Femur (tissue), 1 donor: ENCODE results near the gene STK39.

Experiments
- DNase-seq: peaks from one replicate; pipeline ENCODE4 v3.0.0-alpha.2; 2017

The STK39 gene

DNA sequence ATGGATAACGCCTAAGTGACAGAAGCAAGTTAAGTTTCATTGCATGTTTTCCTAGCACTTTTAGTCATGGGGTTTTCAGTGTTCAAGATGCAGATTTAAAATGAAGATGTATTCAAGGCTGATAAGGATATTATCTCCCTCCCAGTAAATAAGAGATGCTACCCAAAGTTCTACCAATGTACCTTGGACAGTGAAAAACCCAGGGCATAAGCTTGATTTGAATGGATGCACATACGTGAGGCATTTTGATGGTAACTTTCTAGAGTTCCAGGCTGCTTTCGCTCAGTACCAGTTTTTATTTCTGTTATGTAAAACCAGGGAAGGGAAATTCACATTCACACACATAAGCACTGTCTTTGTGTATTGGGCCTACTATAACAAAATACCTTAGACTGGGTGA, 90.3 kb downstream of the STK39 start:
- no peak for DNase-seq

- DNase-seq: peak; percentile 44
These were observed 90.7 kb downstream of the STK39 start for GRCh38 chr2:168156661-168157060.

GRCh38 chr2:168155680-168156079, 91.7 kb downstream of the STK39 start:
- no peak for DNase-seq

GRCh38 chr2:168155046-168155445, 92.3 kb downstream of the STK39 start:
- DNase-seq: no peak

GRCh38 chr2:168152902-168153530, 94.4 kb downstream of the STK39 start:
- no peak for DNase-seq

- DNase-seq: no peak
These were observed 97.4 kb downstream of the STK39 start for GRCh38 chr2:168149986-168150385.

DNA sequence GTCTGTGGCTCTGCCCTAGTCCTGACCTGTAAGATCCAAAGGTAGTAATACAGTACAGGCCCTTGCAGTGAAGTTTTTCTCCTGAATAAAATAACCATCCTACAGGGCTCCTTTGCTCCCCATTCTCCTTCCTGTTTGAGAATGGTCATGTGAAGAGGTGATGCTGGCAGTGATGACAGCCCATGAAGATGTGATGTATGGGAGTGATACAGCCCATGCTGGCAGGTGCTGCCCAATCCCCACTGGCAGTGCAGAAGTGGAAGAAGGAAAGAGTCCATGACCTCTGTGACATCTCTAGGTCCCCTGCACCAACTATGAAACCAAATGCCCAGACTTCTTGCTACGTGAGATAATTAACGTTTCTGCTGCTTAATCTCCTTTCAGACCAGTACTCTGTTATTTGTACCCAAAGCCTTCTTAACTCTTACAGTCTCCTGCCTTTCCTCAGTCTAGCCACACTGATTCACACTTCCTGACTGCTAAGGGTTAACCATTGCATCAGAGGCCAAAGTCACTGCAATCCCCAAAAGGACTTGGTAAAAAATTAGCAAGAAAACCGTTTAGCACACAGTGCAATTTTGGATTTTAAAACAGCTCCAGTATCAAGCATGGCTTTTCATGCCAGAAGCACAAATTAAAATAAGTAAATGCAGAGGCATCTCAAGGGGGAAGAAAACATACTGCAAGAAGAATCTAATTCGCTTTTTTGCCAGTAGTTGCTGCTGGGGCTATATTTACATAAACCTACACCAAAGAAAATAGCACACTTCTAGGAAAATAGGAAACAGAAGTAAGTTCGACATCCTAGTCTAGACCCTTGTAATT, 98.0 kb downstream of the STK39 start:
- no peak for DNase-seq

- DNase-seq: no peak
These were observed 99.3 kb downstream of the STK39 start for GRCh38 chr2:168147830-168148794.

GRCh38 chr2:168146892-168147810, 100.2 kb downstream of the STK39 start:
- no peak for DNase-seq

- no peak for DNase-seq
These were observed 101.7 kb downstream of the STK39 start for GRCh38 chr2:168145426-168146310.

GRCh38 chr2:168145011-168145410, 102.4 kb downstream of the STK39 start:
- no peak for DNase-seq

DNA sequence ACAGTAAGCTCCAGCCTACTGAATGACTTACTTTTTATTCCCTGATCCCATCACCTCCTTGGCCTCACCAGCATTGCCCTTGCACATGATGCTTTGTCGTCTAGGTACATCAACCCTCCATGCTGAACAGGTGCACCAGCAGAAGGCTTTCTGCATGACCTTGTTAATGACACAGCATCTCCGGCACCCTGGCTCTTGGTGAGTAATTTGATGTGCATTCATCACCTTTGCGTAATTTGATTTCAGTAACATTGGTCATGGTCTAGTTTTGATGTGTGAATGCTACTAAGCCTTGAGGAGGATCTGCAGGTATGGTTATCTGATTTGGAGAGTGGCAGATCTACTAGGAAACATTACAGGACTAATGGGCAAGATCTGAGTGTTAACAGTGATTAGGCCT, 103.6 kb downstream of the STK39 start:
- DNase-seq: no peak

DNA sequence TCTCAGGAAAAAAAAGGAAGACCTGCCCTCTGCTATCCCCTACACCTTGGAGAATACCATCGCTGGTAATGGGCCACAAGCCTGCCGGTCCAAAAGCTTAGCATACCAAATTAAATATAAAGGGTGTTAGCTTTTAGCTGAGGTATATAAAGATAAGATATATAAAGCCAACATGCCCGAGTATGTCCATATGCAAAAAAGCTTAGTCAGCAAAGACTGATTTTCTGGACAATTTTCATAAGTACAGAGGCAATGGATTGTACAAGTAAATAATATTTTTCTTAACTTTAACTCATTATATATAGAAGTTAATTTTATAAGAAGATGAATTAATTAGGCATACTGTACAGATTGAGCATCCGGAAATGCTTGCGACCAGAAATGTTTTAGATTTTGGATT, 106.5 kb downstream of the STK39 start:
- DNase-seq: no peak

DNA sequence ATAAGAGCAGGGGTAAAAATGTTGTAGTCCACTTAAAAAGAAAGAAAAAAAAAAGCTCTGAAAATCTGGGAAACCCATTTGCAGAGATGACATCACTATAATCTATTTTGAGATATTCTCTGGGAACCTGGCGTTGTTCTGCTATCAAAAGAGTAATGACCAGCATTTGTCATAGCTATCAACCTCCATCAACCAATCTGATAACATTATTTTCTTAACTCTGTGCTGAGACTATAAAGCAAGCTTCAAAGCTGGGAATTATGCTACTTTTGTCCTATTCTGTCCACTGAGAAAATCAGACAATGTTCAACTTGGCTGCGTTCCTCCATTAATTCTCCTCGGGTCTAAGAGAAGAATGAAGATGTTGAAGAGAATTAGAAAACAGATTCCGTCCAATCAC, 107.5 kb downstream of the STK39 start:
- no peak for DNase-seq

DNA sequence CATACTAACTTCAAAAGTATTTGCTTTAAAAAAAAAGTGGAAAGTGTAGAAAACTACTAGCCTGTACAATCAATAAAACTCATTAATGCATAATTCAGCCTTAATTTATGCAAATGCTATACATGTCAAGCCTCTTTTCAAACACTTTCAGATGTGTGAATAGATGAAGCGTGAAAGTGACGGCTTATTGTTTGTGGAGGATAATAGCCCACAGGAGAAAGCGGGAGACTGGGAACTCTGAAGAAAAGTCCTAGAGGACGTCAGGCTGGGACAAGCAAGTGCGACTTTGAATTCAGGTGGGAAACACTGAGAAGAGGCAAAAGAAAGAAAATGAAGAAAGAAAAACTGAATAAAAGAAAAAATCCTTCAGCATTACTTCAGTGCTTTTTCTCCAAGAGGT, 108.5 kb downstream of the STK39 start:
- no peak for DNase-seq

DNA sequence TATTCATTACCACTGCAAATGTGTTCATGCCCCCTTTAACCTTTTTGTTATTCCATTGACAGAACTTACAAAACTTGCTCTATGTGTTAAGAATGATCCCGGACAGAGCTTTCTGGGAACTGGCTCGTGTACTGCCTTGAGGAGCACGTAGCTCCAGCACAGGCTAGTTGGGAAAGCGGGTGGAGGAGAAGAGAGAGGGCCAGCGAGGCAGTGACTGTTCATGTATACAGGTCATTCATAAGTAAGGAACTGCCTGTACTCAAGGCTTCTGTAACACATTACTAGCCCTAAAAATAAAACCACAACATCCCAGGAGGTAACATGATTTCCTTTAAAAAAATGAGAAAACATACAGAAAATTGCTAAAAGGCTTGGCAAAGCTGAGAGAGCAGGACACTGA, 109.0 kb downstream of the STK39 start:
- peak; percentile 55 for DNase-seq

- no peak for DNase-seq
These were observed 109.8 kb downstream of the STK39 start for GRCh38 chr2:168137510-168138180.

- DNase-seq: no peak
These were observed 110.9 kb downstream of the STK39 start for GRCh38 chr2:168136392-168136977.

DNA sequence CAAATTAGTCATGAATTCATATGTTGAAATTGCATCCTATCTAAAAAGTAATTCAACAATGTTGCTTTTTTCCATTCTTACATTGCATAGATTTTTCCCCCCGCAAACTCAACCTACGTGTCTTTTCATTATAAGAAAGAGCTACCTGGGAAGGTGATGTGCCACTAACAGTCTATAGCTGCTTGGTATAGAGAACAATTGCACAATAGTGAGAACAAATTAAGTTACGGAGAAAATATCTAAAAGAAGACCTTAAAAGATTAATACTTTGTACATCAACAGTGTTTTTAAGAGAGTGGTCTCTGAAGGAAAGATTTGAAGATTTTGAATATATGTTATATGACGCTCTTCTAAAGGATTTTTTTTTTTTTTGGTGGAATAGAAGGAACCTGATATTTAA, 111.8 kb downstream of the STK39 start:
- no peak for DNase-seq

DNA sequence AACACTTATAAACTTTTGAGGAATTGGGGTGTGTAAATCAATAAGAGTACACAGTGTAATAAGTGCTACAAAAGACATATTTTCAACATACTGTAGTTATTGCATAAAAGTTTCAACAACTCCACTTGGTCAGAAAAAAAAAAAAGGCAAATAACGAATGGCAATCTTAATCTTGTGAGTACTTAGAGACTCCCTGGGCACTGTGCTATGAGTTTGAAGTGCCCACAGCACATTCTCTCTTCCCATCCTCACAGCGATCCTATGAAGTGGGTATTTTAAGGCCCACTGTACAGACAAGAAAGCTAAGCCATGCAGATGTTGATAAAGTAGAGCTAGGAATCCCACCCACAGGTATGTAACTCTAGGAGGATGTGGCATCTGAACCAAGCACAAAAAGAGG, 112.3 kb downstream of the STK39 start:
- DNase-seq: no peak
